HepG2 (cell line): Measurements from ENCODE around the gene CCDC34. TPM values are rescaled to one million over a fixed set of nuclear protein-coding genes. Genes with fewer than 3 reads are reported as not detected.
A peak's percentile ranks its signal among the peaks of the same experiment; 100 is the strongest.

Experiments used
- ATAC-seq: fragments of 200-7000 bp; cut with Tn5 transposase; 3 replicates; pipeline ENCODE4 v1.9.1; 2020; ENCODE audit warnings: mild to moderate bottlenecking, moderate library complexity
- BruUV-seq: library from RNA; stranded (reverse); fragments of 400-500 nt; replicated peaks from 2 replicates; lab custom pipeline; 2021; lab: Mats Ljungman, UMichigan
- CTCF ChIA-PET: fragments of 300-600 bp; formaldehyde crosslinking; extraction: SDS; loops from one replicate; lab custom pipeline; 2021; ENCODE audit warnings: low total read pairs, inconsistent platforms, low intra/inter-chr PET ratio; lab: Yijun Ruan, JAX
- POLR2A ChIA-PET: fragments of 350-600 bp; sonication (Branson Sonifier 250); formaldehyde crosslinking; loops from one replicate; lab custom pipeline; 2020; ENCODE audit warnings: antibody characterized with exemption, inconsistent platforms; lab: Yijun Ruan, JAX
- DNase-seq: peaks from one replicate; pipeline ENCODE4 v3.0.0-alpha.2; 2015; ENCODE audit warnings: low spot score
- FAIRE-seq: peaks from 3 replicates; lab custom pipeline; 2011; peaks lifted over from hg19 to GRCh38; lab: Jason Lieb, UNC
- H2AFZ ChIP-seq: one replicate; pipeline ENCODE4 v1.6.1; 2011; ENCODE audit warnings: low read length, inconsistent platforms
- H3K27ac ChIP-seq: fragments of 300-600 bp; 3 replicates; pipeline ENCODE4 v1.8.0; 2011; ENCODE audit warnings: mixed run types, mild to moderate bottlenecking, mixed read lengths, low read length, inconsistent platforms; ENCODE audit not compliant: insufficient read depth; ENCODE audit errors: extremely low read length
- H3K27me3 ChIP-seq, 2 experiments: fragments of 200-600 bp in 1 of 2; 2 replicates in 1 of 2; 3 replicates in 1 of 2; pipeline versions ENCODE4 v1.6.0 to v1.8.0; 2011; ENCODE audit warnings: low read length in 2 of 2, mild to moderate bottlenecking in 2 of 2, moderate library complexity in 2 of 2, inconsistent platforms in 1 of 2; ENCODE audit not compliant: insufficient read depth in 2 of 2, control insufficient read depth in 1 of 2
- H3K36me3 ChIP-seq, 2 experiments: fragments of 200-600 bp in 1 of 2; replicated peaks in 1 of 2; 2 replicates in 1 of 2; 3 replicates in 1 of 2; pipeline versions ENCODE4 v1.5.1 to v1.8.0; 2011; ENCODE audit warnings: low read length in 2 of 2, inconsistent platforms in 1 of 2; ENCODE audit not compliant: insufficient read depth in 2 of 2, control insufficient read depth in 1 of 2
- H3K4me1 ChIP-seq: 2 replicates; pipeline ENCODE4 v1.5.1; 2012; ENCODE audit warnings: low read length, inconsistent platforms; ENCODE audit not compliant: insufficient read depth
- H3K4me2 ChIP-seq: 2 replicates; pipeline ENCODE4 v1.6.0; 2011; ENCODE audit warnings: low read depth, low read length, inconsistent platforms
- H3K4me3 ChIP-seq, 3 experiments: fragments of 200-600 bp in 1 of 3; sonication (generic), shearing (Covaris generic) in 1 of 3; replicated peaks in 1 of 3; 2 replicates each; pipeline ENCODE4 v1.5.1; 2011 to 2016; ENCODE audit warnings: low read length in 3 of 3, inconsistent platforms in 2 of 3, low read depth in 2 of 3, mild to moderate bottlenecking in 2 of 3, control low read depth in 1 of 3, mixed read lengths in 1 of 3; ENCODE audit not compliant: insufficient read depth in 1 of 3
- H3K79me2 ChIP-seq: one replicate; pipeline ENCODE4 v1.6.1; 2011; ENCODE audit warnings: low read length, inconsistent platforms; ENCODE audit not compliant: insufficient read depth
- H3K9ac ChIP-seq: 2 replicates; pipeline ENCODE4 v1.6.0; 2011; ENCODE audit warnings: mild to moderate bottlenecking, low read depth, low read length, inconsistent platforms; ENCODE audit not compliant: insufficient read depth
- H3K9me3 ChIP-seq: 2 replicates; pipeline ENCODE4 v1.5.1; 2012; ENCODE audit warnings: mild to moderate bottlenecking, low read length
- H4K20me1 ChIP-seq: 2 replicates; pipeline ENCODE4 v1.6.0; 2011; ENCODE audit warnings: inconsistent platforms, mild to moderate bottlenecking, low read length, moderate library complexity; ENCODE audit not compliant: insufficient read depth
- CCAR2 ChIP-seq: fragments of 200-400 bp; formaldehyde crosslinking; optimal IDR thresholded peaks from 2 replicates; pipeline ENCODE3; 2018; ENCODE audit warnings: low read depth, mild to moderate bottlenecking, low read length, moderate library complexity
- KDM5B ChIP-seq: sonication (generic); formaldehyde crosslinking; IDR thresholded peaks from 2 replicates; pipeline ENCODE4 v1.4.0; 2020; ENCODE audit warnings: missing genetic modification reagents, mild to moderate bottlenecking, borderline replicate concordance
- MED13 ChIP-seq: sonication (generic); formaldehyde crosslinking; IDR thresholded peaks from 2 replicates; pipeline ENCODE4 v1.5.0; 2020; ENCODE audit warnings: missing genetic modification reagents
- MXI1 ChIP-seq: IDR thresholded peaks from 3 replicates; pipeline ENCODE4 v1.6.1; 2012; ENCODE audit warnings: low read depth, low read length, inconsistent platforms, borderline replicate concordance
- NR2C2 ChIP-seq: sonication (generic); formaldehyde crosslinking; IDR thresholded peaks from 2 replicates; pipeline ENCODE4 v1.4.0; 2020; ENCODE audit warnings: missing genetic modification reagents, mild to moderate bottlenecking, moderate library complexity, borderline replicate concordance
- SRY ChIP-seq: sonication (generic); formaldehyde crosslinking; IDR thresholded peaks from 2 replicates; pipeline ENCODE4 v1.8.0; 2022; ENCODE audit warnings: mild to moderate bottlenecking, missing genetic modification reagents
- ZFP1 ChIP-seq: IDR thresholded peaks from 2 replicates; pipeline ENCODE4 v1.6.1; 2016
- ZFP36L2 ChIP-seq: sonication (generic); formaldehyde crosslinking; IDR thresholded peaks from 2 replicates; pipeline ENCODE4 v1.4.0; 2020; ENCODE audit warnings: missing genetic modification reagents
- ZNF180 ChIP-seq: sonication (generic); formaldehyde crosslinking; IDR thresholded peaks from 2 replicates; pipeline ENCODE4 v1.4.0; 2020; ENCODE audit warnings: low read depth, missing genetic modification reagents, borderline replicate concordance
- ZNF841 ChIP-seq: sonication (generic); formaldehyde crosslinking; IDR thresholded peaks from 2 replicates; pipeline ENCODE4 v1.8.1; 2023; ENCODE audit warnings: missing genetic modification reagents, borderline replicate concordance
- ZSCAN21 ChIP-seq: sonication (generic); formaldehyde crosslinking; IDR thresholded peaks from 2 replicates; pipeline ENCODE4 v1.8.0; 2022; ENCODE audit warnings: mild to moderate bottlenecking, missing genetic modification reagents, moderate library complexity, borderline replicate concordance
- WGBS: methylation state at CpG from one replicate; pipeline ENCODE4 v1.1.6; 2017; ENCODE audit warnings: low lambda C conversion rate; 5-methylcytosine and 5-hydroxymethylcytosine counted together
- in situ Hi-C: cut with HindIII; loops from 2 replicates; pipeline ENCODE4 v1.10.0; 2017; ENCODE audit warnings: low pct_unique_long_range_greater_than_20kb; ENCODE audit not compliant: extremely low pct_ligation_motif_present
- intact Hi-C: fragments of 100-400 bp; cut with micrococcal nuclease; formaldehyde crosslinking; loops from one replicate; pipeline ENCODE4 v1.10.0; 2022; ENCODE audit not compliant: unreplicated experiment
- polyA plus RNA-seq, 8 experiments: library from polyadenylated mRNA; depleted of rRNA in 3 of 8; stranded (reverse) in 7 of 8; unstranded in 1 of 8; fragments of >200 nt; fragmentation: Illumina TruSeq in 4 of 8; extraction: Trizol in 4 of 8; gene quantifications; 2 replicates each; pipeline versions ENCODE4 v1.2.1 to v1.2.3, GENCODE V29; 2011 to 2016; ENCODE audit warnings: low read depth in 4 of 8, missing spikeins in 1 of 8, mixed read lengths in 1 of 8; ENCODE audit not compliant: insufficient read depth in 1 of 8
- total RNA-seq, 5 experiments: library from RNA; depleted of rRNA; stranded (reverse); fragments of >200 nt; fragmentation: Illumina TruSeq; extraction: Trizol; gene quantifications; 2 replicates each; pipeline ENCODE4 v1.2.3, GENCODE V29; 2016; ENCODE audit warnings: low read depth in 1 of 5
- TF ChIP-seq, protein P1 (sequence below): sonication (generic); formaldehyde crosslinking; IDR thresholded peaks from 2 replicates; pipeline ENCODE4 v1.8.1; 2023; ENCODE audit warnings: mild to moderate bottlenecking, inconsistent platforms, moderate library complexity, missing genetic modification reagents, borderline replicate concordance
- TF ChIP-seq, protein P2 (sequence below): sonication (generic); formaldehyde crosslinking; IDR thresholded peaks from 2 replicates; pipeline ENCODE4 v1.5.0; 2020; ENCODE audit warnings: mild to moderate bottlenecking, missing genetic modification reagents
- TF ChIP-seq, protein P3 (sequence below): sonication (generic); formaldehyde crosslinking; IDR thresholded peaks from one replicate; pipeline ENCODE4 v1.5.1; 2020; ENCODE audit warnings: mild to moderate bottlenecking, missing genetic modification reagents; ENCODE audit errors: not compliant biosample characterization

The CCDC34 gene
- total and polyA plus RNA-seq, 2 of the 13 experiments (the other 11 are each of a cell fraction or from before 2014, with no cell fraction given) = 7.6 to 34.3 TPM

DNA sequence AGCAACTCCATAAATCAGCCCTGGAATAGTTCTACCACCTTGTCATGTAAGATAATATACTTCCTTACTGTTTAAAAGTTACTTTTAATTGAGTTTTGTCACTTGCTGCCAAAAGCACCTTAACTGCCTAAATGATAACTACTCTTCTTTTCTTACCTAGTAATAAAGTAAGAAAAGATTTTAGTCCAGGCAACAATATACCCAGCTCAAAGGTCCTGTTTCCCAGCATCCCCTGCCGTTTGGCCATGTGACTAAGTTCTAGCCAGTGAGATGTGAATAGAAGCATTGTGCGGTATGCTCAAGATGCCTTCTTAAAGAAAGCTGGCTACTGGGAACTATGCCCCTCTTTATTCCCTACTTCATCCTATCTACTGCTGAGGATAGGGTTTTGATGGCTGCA is 39.4 kb upstream of the CCDC34 start:
- CTCF ChIA-PET = no interaction called here
- no TSS peak for BruUV-seq
- intact Hi-C loops = no loop called here
- TF ChIP-seq KDM5B (CRISPR knock-in tag) = no peak
- TF ChIP-seq MXI1 = no peak
- TF ChIP-seq, protein P1, sequence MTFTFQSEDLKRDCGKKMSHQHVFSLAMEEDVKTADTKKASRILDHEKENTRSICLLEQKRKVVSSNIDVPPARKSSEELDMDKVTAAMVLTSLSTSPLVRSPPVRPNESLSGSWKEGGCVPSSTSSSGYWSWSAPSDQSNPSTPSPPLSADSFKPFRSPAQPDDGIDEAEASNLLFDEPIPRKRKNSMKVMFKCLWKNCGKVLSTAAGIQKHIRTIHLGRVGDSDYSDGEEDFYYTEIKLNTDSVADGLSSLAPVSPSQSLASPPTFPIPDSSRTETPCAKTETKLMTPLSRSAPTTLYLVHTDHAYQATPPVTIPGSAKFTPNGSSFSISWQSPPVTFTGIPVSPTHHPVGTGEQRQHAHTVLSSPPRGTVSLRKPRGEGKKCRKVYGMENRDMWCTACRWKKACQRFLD (CRISPR knock-in tag) = no peak
- TF ChIP-seq CCAR2 = no peak
- TF ChIP-seq NR2C2 = no peak
- peak; percentile 91 for TF ChIP-seq ZFP1 (CRISPR knock-in tag)
- TF ChIP-seq MED13 (CRISPR knock-in tag) = no peak
- TF ChIP-seq ZSCAN21 (CRISPR knock-in tag) = no peak
- no peak for TF ChIP-seq SRY (CRISPR knock-in tag)
- no peak for TF ChIP-seq ZNF180 (CRISPR knock-in tag)
- TF ChIP-seq ZFP36L2 (CRISPR knock-in tag) = no peak
- no peak for TF ChIP-seq ZNF841
- TF ChIP-seq, protein P2, sequence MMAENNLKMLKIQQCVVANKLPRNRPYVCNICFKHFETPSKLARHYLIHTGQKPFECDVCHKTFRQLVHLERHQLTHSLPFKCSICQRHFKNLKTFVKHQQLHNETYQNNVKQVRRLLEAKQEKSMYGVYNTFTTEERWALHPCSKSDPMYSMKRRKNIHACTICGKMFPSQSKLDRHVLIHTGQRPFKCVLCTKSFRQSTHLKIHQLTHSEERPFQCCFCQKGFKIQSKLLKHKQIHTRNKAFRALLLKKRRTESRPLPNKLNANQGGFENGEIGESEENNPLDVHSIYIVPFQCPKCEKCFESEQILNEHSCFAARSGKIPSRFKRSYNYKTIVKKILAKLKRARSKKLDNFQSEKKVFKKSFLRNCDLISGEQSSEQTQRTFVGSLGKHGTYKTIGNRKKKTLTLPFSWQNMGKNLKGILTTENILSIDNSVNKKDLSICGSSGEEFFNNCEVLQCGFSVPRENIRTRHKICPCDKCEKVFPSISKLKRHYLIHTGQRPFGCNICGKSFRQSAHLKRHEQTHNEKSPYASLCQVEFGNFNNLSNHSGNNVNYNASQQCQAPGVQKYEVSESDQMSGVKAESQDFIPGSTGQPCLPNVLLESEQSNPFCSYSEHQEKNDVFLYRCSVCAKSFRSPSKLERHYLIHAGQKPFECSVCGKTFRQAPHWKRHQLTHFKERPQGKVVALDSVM (CRISPR knock-in tag) = no peak
- TF ChIP-seq, protein P3, sequence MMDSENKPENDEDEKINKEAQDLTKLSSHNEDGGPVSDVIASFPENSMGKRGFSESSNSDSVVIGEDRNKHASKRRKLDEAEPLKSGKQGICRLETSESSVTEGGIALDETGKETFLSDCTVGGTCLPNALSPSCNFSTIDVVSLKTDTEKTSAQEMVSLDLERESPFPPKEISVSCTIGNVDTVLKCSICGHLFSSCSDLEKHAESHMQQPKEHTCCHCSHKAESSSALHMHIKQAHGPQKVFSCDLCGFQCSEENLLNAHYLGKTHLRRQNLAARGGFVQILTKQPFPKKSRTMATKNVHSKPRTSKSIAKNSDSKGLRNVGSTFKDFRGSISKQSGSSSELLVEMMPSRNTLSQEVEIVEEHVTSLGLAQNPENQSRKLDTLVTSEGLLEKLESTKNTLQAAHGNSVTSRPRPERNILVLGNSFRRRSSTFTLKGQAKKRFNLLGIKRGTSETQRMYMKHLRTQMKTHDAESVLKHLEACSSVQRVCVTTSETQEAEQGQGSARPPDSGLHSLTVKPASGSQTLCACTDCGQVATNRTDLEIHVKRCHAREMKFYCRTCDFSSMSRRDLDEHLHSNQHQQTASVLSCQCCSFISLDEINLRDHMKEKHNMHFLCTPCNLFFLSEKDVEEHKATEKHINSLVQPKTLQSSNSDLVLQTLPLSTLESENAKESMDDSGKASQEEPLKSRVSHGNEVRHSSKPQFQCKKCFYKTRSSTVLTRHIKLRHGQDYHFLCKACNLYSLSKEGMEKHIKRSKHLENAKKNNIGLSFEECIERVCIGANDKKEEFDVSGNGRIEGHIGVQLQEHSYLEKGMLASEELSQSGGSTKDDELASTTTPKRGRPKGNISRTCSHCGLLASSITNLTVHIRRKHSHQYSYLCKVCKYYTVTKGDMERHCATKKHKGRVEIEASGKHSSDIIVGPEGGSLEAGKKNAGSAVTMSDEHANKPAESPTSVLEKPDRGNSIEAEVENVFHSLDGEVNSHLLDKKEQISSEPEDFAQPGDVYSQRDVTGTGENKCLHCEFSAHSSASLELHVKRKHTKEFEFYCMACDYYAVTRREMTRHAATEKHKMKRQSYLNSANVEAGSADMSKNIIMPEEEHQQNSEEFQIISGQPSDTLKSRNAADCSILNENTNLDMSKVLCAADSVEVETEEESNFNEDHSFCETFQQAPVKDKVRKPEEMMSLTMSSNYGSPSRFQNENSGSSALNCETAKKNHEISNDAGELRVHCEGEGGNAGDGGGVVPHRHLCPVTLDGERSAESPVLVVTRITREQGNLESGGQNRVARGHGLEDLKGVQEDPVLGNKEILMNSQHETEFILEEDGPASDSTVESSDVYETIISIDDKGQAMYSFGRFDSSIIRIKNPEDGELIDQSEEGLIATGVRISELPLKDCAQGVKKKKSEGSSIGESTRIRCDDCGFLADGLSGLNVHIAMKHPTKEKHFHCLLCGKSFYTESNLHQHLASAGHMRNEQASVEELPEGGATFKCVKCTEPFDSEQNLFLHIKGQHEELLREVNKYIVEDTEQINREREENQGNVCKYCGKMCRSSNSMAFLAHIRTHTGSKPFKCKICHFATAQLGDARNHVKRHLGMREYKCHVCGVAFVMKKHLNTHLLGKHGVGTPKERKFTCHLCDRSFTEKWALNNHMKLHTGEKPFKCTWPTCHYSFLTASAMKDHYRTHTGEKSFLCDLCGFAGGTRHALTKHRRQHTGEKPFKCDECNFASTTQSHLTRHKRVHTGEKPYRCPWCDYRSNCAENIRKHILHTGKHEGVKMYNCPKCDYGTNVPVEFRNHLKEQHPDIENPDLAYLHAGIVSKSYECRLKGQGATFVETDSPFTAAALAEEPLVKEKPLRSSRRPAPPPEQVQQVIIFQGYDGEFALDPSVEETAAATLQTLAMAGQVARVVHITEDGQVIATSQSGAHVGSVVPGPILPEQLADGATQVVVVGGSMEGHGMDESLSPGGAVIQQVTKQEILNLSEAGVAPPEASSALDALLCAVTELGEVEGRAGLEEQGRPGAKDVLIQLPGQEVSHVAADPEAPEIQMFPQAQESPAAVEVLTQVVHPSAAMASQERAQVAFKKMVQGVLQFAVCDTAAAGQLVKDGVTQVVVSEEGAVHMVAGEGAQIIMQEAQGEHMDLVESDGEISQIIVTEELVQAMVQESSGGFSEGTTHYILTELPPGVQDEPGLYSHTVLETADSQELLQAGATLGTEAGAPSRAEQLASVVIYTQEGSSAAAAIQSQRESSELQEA (CRISPR knock-in tag) = no peak

More for the DNA sequence above, 39.4 kb upstream of the CCDC34 start:
- no peaks in the 10 kb centered on the region for H3K9me3 ChIP-seq
- H3K36me3 ChIP-seq = peaks cover 4 to 5% of the 10 kb centered on the region in 2 experiments; a peak in 4 of 5 replicates
- no peak overlapping the region for H2AFZ ChIP-seq
- H3K9ac ChIP-seq = no peak overlapping the region
- in situ Hi-C loops = no loop called here
- WGBS = 49% methylated on average over 2 of the region's 2 CpGs
- ATAC-seq = peak; percentile 13
- POLR2A ChIA-PET = interaction anchor here (0.8 to 4.1 kb wide), 16 partner anchors 9 to 106 kb away, joined by 3 to 22 read pairs (median 4); partner anchors contain the start of gene LGR4
- H3K27ac ChIP-seq = peak overlapping the region; percentile 68
- H3K27me3 ChIP-seq = no peaks in the 10 kb centered on the region
- H3K4me1 ChIP-seq = peaks cover 91% of the 10 kb centered on the region
- peak overlapping the region in 2 of 3 experiments; percentile 6; a peak in 1 of 6 replicates for H3K4me3 ChIP-seq
- DNase-seq = no peak
- FAIRE-seq = no peak
- H3K79me2 ChIP-seq = peaks cover 47% of the 10 kb centered on the region
- no peaks in the 10 kb centered on the region for H4K20me1 ChIP-seq
- peak overlapping the region; percentile 60 for H3K4me2 ChIP-seq
